GM12864 (cell line): ENCODE measurements around the gene CNTNAP5.

Experiments used
- DNase-seq: peaks from one replicate; pipeline ENCODE4 v3.0.0-alpha.2; 2011; ENCODE audit warnings: low read depth
- H3K4me3 ChIP-seq: 2 replicates; pipeline ENCODE4 v1.5.1; 2011; ENCODE audit warnings: mild to moderate bottlenecking, low read depth, low read length, control low read depth
- CTCF ChIP-seq: IDR thresholded peaks from 2 replicates; pipeline ENCODE4 v1.5.1; 2011; ENCODE audit warnings: low read depth, mild to moderate bottlenecking, moderate library complexity, low read length, control low read depth, inconsistent platforms; ENCODE audit errors: missing control alignments

Gene CNTNAP5

GRCh38 chr2:124050833-124051497, 25.9 kb downstream of the CNTNAP5 start:
- DNase-seq: no peak
- no peak overlapping the region for H3K4me3 ChIP-seq
- TF ChIP-seq CTCF: no peak

- H3K4me3 ChIP-seq: no peak overlapping the region
- TF ChIP-seq CTCF: no peak
- no peak for DNase-seq
Measured at GRCh38 chr2:124053796-124054195, 28.7 kb downstream of the CNTNAP5 start.

- no peak for TF ChIP-seq CTCF
- no peak overlapping the region for H3K4me3 ChIP-seq
- no peak for DNase-seq
Measured at GRCh38 chr2:124063596-124063995, 38.5 kb downstream of the CNTNAP5 start.

GRCh38 chr2:124065636-124066035, 40.5 kb downstream of the CNTNAP5 start:
- no peak overlapping the region for H3K4me3 ChIP-seq
- no peak for TF ChIP-seq CTCF
- DNase-seq: no peak

- DNase-seq: no peak
- TF ChIP-seq CTCF: no peak
- no peak overlapping the region for H3K4me3 ChIP-seq
Measured at GRCh38 chr2:124066776-124067175, 41.7 kb downstream of the CNTNAP5 start.

GRCh38 chr2:124079045-124079444, 54.0 kb downstream of the CNTNAP5 start:
- TF ChIP-seq CTCF: no peak
- H3K4me3 ChIP-seq: no peak overlapping the region
- DNase-seq: no peak
